Subcutaneous abdominal adipose tissue (tissue), 5 donors: Measurements from ENCODE around the gene GALNTL6.
"Not testable (repeated sequence)": the region's sequence is repeated elsewhere in the genome, so short reads cannot be mapped to it uniquely, and the experiment has no call there.

Experiments
- H3K27ac ChIP-seq: one replicate; pipeline ENCODE4 v1.7.0; 2013; ENCODE audit warnings: low read depth, mild to moderate bottlenecking, inconsistent platforms, low read length, moderate library complexity
- H3K27me3 ChIP-seq, 5 donors: one replicate each; pipeline ENCODE4 v1.7.0; 2013; ENCODE audit warnings: low read length in 5 of 5, inconsistent platforms in 1 of 5; ENCODE audit not compliant: control insufficient read depth in 5 of 5, insufficient read depth in 4 of 5
- H3K36me3 ChIP-seq, 5 donors: one replicate each; pipeline ENCODE4 v1.7.0; 2013; ENCODE audit warnings: low read length in 5 of 5; ENCODE audit not compliant: control insufficient read depth in 5 of 5, insufficient read depth in 5 of 5
- H3K4me1 ChIP-seq, 5 donors: one replicate each; pipeline ENCODE4 v1.7.0; 2013; ENCODE audit warnings: low read length in 5 of 5, mild to moderate bottlenecking in 3 of 5, moderate library complexity in 1 of 5; ENCODE audit not compliant: control insufficient read depth in 5 of 5, insufficient read depth in 5 of 5
- H3K4me3 ChIP-seq, 5 donors: one replicate each; pipeline ENCODE4 v1.7.0; 2013; ENCODE audit warnings: low read length in 5 of 5, low read depth in 1 of 5
- H3K9ac ChIP-seq, 5 donors: one replicate each; pipeline ENCODE4 v1.7.0; 2013; ENCODE audit warnings: low read length in 5 of 5, mild to moderate bottlenecking in 4 of 5, moderate library complexity in 3 of 5
- H3K9me3 ChIP-seq, 5 donors: one replicate each; pipeline ENCODE4 v1.7.0; 2013; ENCODE audit warnings: low read length in 5 of 5; ENCODE audit not compliant: control insufficient read depth in 5 of 5
- donor health status: healthy.
- donor health status: healthy.
- donor health status: healthy.
- donor health status: healthy.
- donor health status: healthy.

The GALNTL6 gene

DNA sequence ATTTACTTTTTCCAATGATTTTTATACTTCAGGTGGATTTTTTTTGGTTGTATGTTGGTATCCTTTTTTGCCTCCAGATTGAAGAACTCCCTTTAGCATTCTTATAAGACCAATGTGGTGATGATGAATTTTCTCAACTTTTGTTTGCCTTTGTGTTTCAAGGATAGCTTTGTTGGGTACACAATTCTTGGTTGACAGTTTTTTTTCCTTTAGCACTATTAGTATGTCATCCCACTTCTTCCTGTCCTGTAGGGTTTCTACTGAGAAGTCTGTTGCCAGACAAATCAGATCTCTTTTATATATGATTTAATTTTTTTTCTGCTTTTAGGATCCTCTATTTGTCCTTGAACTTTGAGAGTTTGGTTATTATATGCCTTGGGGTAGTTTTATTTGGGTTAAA is 892.4 kb downstream of the GALNTL6 start:
- no peaks in the 10 kb centered on the region for H3K4me1 ChIP-seq
- H3K9me3 ChIP-seq, result peaks cover 2 to 22% (median 15%) of the 10 kb centered on the region in 5 donors
- no peak overlapping the region for H3K9ac ChIP-seq
- H3K27me3 ChIP-seq, result no peaks in the 10 kb centered on the region
- H3K4me3 ChIP-seq, result no peak overlapping the region
- no peaks in the 10 kb centered on the region for H3K36me3 ChIP-seq
- no peak overlapping the region for H3K27ac ChIP-seq

DNA sequence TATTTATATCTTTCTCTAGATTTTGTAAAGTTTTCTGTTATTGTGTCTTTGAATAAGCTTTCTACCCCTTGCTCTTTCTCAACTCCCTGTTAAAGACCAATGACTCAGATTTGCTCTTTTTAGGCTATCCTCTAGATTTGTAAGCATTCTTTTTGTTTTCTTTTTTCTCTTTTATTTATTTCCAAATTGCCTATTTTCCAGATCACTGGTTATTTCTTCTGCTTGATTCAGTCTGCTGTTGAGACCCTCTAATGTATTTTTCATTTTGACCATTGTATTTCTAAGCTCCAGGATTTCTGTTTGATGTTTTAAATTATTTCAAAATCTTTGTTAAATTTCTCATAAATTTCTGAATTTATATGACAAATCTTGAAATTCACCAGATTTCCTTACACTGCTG is 892.8 kb downstream of the GALNTL6 start:
- H3K27me3 ChIP-seq, result no peaks in the 10 kb centered on the region
- H3K36me3 ChIP-seq, result no peaks in the 10 kb centered on the region
- H3K9ac ChIP-seq, result no peak overlapping the region
- no peak overlapping the region for H3K4me3 ChIP-seq
- no peak overlapping the region for H3K27ac ChIP-seq
- no peaks in the 10 kb centered on the region for H3K4me1 ChIP-seq
- H3K9me3 ChIP-seq, result peaks cover 2 to 22% (median 15%) of the 10 kb centered on the region in 5 donors

DNA sequence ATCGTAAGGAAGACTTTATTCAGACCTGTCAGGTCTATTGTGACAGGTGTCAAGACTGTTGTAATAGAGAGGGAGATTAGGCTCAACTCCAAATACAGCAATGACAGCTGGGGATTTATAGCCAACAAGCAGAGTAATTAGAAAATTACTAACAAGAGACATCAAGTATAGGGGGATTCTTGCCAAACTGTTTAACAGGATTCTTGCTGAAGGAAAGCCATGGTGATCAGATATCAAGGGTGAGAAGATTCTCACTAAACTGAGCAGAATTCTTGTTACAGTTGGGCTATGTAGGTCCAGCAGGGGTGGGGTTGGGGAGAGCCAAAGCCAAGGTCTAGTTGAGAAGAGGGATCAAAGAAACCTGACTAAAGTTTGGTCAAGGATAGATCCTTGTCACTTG is 894.4 kb downstream of the GALNTL6 start:
- Histone ChIP-seq H3K27ac (no peak overlapping the region), H3K9me3 (peaks cover 2 to 22% (median 15%) of the 10 kb centered on the region in 5 donors), H3K4me3 (no peak overlapping the region), H3K27me3 (no peaks in the 10 kb centered on the region), H3K4me1 (no peaks in the 10 kb centered on the region), H3K36me3 (no peaks in the 10 kb centered on the region), H3K9ac (no peak overlapping the region)

- no peak overlapping the region for H3K9ac ChIP-seq
- no peak overlapping the region for H3K4me3 ChIP-seq
- H3K27me3 ChIP-seq, result no peaks in the 10 kb centered on the region
- H3K4me1 ChIP-seq, result no peaks in the 10 kb centered on the region
- H3K36me3 ChIP-seq, result no peaks in the 10 kb centered on the region
- no peak overlapping the region for H3K27ac ChIP-seq
- H3K9me3 ChIP-seq, result peaks cover 2 to 22% (median 15%) of the 10 kb centered on the region in 5 donors
These were observed 895.0 kb downstream of the GALNTL6 start for GRCh38 chr4:172708184-172708583.

- H3K9me3 ChIP-seq, result peaks cover 2 to 22% (median 13%) of the 10 kb centered on the region in 5 donors
- no peaks in the 10 kb centered on the region for H3K36me3 ChIP-seq
- H3K27ac ChIP-seq, result no peak overlapping the region
- H3K9ac ChIP-seq, result no peak overlapping the region
- H3K4me3 ChIP-seq, result no peak overlapping the region
- no peaks in the 10 kb centered on the region for H3K4me1 ChIP-seq
- no peaks in the 10 kb centered on the region for H3K27me3 ChIP-seq
These were observed 896.2 kb downstream of the GALNTL6 start for GRCh38 chr4:172709376-172709775.

- no peak overlapping the region for H3K9ac ChIP-seq
- H3K36me3 ChIP-seq, result no peaks in the 10 kb centered on the region
- no peaks in the 10 kb centered on the region for H3K27me3 ChIP-seq
- H3K4me3 ChIP-seq, result no peak overlapping the region
- H3K27ac ChIP-seq, result no peak overlapping the region
- no peaks in the 10 kb centered on the region for H3K9me3 ChIP-seq
- H3K4me1 ChIP-seq, result no peaks in the 10 kb centered on the region
These were observed 903.1 kb downstream of the GALNTL6 start for GRCh38 chr4:172716291-172716690.

DNA sequence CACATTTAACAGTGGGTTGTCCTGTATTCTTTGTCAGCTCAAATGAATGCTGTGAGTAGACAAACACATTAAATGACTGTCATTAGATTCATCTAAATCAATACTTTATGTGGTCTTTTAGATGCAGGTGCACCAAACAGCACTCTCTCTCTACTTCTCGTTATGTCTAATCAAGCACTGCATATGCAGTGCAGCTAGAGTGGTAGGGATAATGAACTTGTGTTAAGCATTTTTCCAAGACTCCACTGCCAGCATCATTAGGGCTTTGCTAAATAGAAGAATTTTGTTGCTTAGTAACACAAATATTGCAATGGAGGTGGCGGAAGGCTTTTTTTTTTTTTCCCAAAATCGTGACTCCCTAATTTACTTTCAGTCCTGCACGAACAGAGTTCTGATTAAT is 908.5 kb downstream of the GALNTL6 start:
- Histone ChIP-seq H3K27me3 (no peaks in the 10 kb centered on the region), H3K4me1 (no peaks in the 10 kb centered on the region), H3K9ac (no peak overlapping the region), H3K27ac (no peak overlapping the region), H3K9me3 (no peaks in the 10 kb centered on the region), H3K36me3 (no peaks in the 10 kb centered on the region), H3K4me3 (no peak overlapping the region)

DNA sequence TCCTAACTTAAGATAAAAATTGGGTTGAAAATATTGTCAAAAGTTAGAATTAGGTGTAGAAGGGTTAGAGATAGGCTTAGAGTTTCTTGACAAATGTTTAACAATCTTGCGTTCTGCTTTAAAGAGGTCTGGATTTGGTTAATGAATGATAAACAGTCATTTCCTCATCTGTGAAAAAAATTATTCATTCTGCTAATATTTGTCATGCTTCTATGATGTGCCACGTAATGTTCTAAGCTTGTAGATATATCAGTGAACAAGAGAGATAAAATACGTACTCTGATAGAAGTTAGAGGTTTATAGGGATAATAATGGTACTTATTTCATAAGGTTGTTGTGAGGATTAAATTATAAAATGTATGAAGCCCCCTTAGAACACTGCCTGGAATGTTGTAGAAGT is 912.4 kb downstream of the GALNTL6 start:
- H3K4me3 ChIP-seq, result no peak overlapping the region
- no peaks in the 10 kb centered on the region for H3K27me3 ChIP-seq
- no peak overlapping the region for H3K27ac ChIP-seq
- no peaks in the 10 kb centered on the region for H3K36me3 ChIP-seq
- H3K9ac ChIP-seq, result no peak overlapping the region
- H3K9me3 ChIP-seq, result peaks cover 0 to 8% (median 2%) of the 10 kb centered on the region in 5 donors
- H3K4me1 ChIP-seq, result no peaks in the 10 kb centered on the region

DNA sequence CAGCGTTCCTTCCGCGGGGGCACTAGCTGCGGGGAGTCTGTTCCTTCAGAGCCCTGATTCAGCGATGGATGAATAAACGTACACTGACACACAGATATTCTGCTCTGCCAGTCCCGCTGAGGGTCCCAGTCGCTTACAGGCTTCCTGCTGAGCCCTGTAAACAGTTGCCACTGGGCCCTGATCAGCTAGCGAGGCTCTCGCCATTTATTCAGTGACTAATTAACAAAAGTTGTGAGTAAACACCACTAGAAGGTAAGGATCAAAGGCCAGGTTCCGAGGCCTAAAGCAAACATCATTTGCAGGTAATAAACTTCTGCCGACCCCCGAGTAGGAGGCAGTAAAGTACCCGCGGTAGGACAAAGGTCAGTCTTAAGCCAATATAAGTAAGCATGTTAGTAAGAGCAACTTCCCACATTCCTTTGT is 912.8 kb downstream of the GALNTL6 start:
- Histone ChIP-seq H3K9ac (no peak overlapping the region), H3K4me1 (no peaks in the 10 kb centered on the region), H3K27me3 (no peaks in the 10 kb centered on the region), H3K27ac (no peak overlapping the region), H3K9me3 (peaks cover 0 to 8% (median 2%) of the 10 kb centered on the region in 5 donors), H3K4me3 (no peak overlapping the region), H3K36me3 (no peaks in the 10 kb centered on the region)

DNA sequence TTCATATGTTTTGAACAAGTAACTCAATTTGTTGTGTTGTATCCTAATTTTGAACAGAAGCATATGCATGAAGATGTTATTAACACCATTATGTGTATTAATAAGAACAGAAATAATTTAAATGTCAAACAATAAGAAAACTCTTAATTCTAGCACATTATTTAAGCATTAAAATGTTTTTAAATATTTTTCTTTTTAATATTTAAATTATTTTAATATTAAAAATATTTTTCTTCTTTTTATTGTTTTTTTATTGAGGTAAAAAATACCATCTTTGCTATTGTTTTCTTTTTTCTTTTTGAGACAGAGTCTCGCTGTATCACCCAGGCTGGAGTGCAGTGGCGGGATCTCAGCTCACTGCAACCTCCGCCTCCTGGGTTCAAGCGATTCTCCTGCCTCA is 914.4 kb downstream of the GALNTL6 start:
- no peaks in the 10 kb centered on the region for H3K27me3 ChIP-seq

GRCh38 chr4:172733645-172734044 is 920.4 kb downstream of the GALNTL6 start:
- H3K9me3 ChIP-seq, result peaks cover 3 to 49% (median 23%) of the 10 kb centered on the region in 5 donors
- H3K4me3 ChIP-seq, H3K27ac ChIP-seq, H3K4me1 ChIP-seq, H3K36me3 ChIP-seq, H3K27me3 ChIP-seq, H3K9ac ChIP-seq: not testable (repeated sequence)

More for the DNA sequence above, 914.4 kb downstream of the GALNTL6 start:
- no peaks in the 10 kb centered on the region for H3K36me3 ChIP-seq
- H3K9ac ChIP-seq, result no peak overlapping the region
- H3K27ac ChIP-seq, result no peak overlapping the region
- H3K9me3 ChIP-seq, result peaks cover 0 to 13% (median 2%) of the 10 kb centered on the region in 5 donors
- no peaks in the 10 kb centered on the region for H3K4me1 ChIP-seq
- H3K4me3 ChIP-seq, result no peak overlapping the region
